Measurements from ENCODE around the gene SMS. TPM values are rescaled to one million over a fixed set of nuclear protein-coding genes. Genes with fewer than 3 reads are reported as not detected.

SMS gene
- total RNA-seq, 1 donor from 2014 or later: 280 TPM

GRCh38 chrX:21963269-21963668 lies 22.8 kb downstream of the SMS start:
- H3K4me3 Mint-ChIP-seq (ENCODE audit: low read depth): no peak overlapping the region
- H3K9me3 Mint-ChIP-seq (ENCODE audit: low read depth): no peaks in the 10 kb centered on the region
- H3K4me1 Mint-ChIP-seq (ENCODE audit: low read depth): peaks cover 34% of the 10 kb centered on the region
- no peak for DNase-seq (ENCODE audit: low spot score, unreplicated experiment)
- H3K27ac Mint-ChIP-seq: no peak overlapping the region
- no peak for TF ChIP-seq CTCF (IDR thresholded peaks at IDR 0.05; ENCODE audit: unreplicated experiment)
- no peaks in the 10 kb centered on the region for H3K27me3 Mint-ChIP-seq
- peaks cover 12% of the 10 kb centered on the region for H3K36me3 Mint-ChIP-seq (ENCODE audit: insufficient read depth)

- Mint-ChIP-seq H3K36me3 (ENCODE audit: insufficient read depth) (peaks cover 12% of the 10 kb centered on the region), H3K27me3 (no peaks in the 10 kb centered on the region), H3K9me3 (ENCODE audit: low read depth) (no peaks in the 10 kb centered on the region), H3K4me3 (ENCODE audit: low read depth) (no peak overlapping the region), H3K4me1 (ENCODE audit: low read depth) (peaks cover 33% of the 10 kb centered on the region), H3K27ac (peak overlapping the region; percentile 20)
- TF ChIP-seq CTCF (IDR thresholded peaks at IDR 0.05; ENCODE audit: unreplicated experiment): no peak
- no peak for DNase-seq (ENCODE audit: low spot score, unreplicated experiment)
These were observed 23.4 kb downstream of the SMS start for GRCh38 chrX:21963731-21964405.

GRCh38 chrX:21966866-21967265 lies 26.4 kb downstream of the SMS start:
- no peak for DNase-seq (ENCODE audit: low spot score, unreplicated experiment)
- no peaks in the 10 kb centered on the region for H3K27me3 Mint-ChIP-seq
- peaks cover 25% of the 10 kb centered on the region for H3K36me3 Mint-ChIP-seq (ENCODE audit: insufficient read depth)
- H3K9me3 Mint-ChIP-seq (ENCODE audit: low read depth): no peaks in the 10 kb centered on the region
- no peak for TF ChIP-seq CTCF (IDR thresholded peaks at IDR 0.05; ENCODE audit: unreplicated experiment)
- peaks cover 18% of the 10 kb centered on the region for H3K4me1 Mint-ChIP-seq (ENCODE audit: low read depth)
- H3K27ac Mint-ChIP-seq: peak overlapping the region; percentile 24
- H3K4me3 Mint-ChIP-seq (ENCODE audit: low read depth): no peak overlapping the region

GRCh38 chrX:21968333-21968732 lies 27.8 kb downstream of the SMS start:
- no peak for DNase-seq (ENCODE audit: low spot score, unreplicated experiment)
- no peaks in the 10 kb centered on the region for H3K9me3 Mint-ChIP-seq (ENCODE audit: low read depth)
- peaks cover 26% of the 10 kb centered on the region for H3K4me1 Mint-ChIP-seq (ENCODE audit: low read depth)
- no peak for TF ChIP-seq CTCF (IDR thresholded peaks at IDR 0.05; ENCODE audit: unreplicated experiment)
- no peaks in the 10 kb centered on the region for H3K27me3 Mint-ChIP-seq
- no peak overlapping the region for H3K27ac Mint-ChIP-seq
- H3K4me3 Mint-ChIP-seq (ENCODE audit: low read depth): no peak overlapping the region
- H3K36me3 Mint-ChIP-seq (ENCODE audit: insufficient read depth): peaks cover 35% of the 10 kb centered on the region

GRCh38 chrX:21970326-21970725 lies 29.8 kb downstream of the SMS start:
- TF ChIP-seq CTCF (IDR thresholded peaks at IDR 0.05; ENCODE audit: unreplicated experiment): no peak
- Mint-ChIP-seq H3K36me3 (ENCODE audit: insufficient read depth) (peaks cover 38% of the 10 kb centered on the region), H3K27me3 (no peaks in the 10 kb centered on the region), H3K27ac (no peak overlapping the region), H3K4me1 (ENCODE audit: low read depth) (peaks cover 42% of the 10 kb centered on the region), H3K9me3 (ENCODE audit: low read depth) (no peaks in the 10 kb centered on the region), H3K4me3 (ENCODE audit: low read depth) (no peak overlapping the region)
- no peak for DNase-seq (ENCODE audit: low spot score, unreplicated experiment)
